ENCODE results near the gene SPATA3.

SPATA3 gene

DNA sequence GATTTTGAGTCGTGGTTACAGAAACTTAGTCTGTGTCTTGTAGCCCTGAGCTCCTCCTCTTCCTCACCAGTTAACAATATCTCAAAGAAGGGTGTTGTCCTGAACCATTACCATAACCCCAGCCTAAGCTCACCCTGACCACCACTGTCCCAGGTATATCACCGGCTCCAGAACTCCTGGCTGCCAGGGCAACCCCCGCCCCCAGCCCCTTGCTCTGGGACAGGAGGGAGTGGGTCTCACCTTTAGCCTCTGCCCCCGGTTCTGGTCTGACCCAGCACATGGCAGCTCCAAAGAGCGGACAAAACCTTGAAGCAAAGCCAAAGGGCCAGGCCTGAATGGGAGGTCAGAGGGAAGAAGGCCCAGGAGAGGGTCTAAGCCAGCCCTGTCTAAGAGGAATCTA, 55.2 kb downstream of the SPATA3 start:
- DNase-seq, result no peak

DNA sequence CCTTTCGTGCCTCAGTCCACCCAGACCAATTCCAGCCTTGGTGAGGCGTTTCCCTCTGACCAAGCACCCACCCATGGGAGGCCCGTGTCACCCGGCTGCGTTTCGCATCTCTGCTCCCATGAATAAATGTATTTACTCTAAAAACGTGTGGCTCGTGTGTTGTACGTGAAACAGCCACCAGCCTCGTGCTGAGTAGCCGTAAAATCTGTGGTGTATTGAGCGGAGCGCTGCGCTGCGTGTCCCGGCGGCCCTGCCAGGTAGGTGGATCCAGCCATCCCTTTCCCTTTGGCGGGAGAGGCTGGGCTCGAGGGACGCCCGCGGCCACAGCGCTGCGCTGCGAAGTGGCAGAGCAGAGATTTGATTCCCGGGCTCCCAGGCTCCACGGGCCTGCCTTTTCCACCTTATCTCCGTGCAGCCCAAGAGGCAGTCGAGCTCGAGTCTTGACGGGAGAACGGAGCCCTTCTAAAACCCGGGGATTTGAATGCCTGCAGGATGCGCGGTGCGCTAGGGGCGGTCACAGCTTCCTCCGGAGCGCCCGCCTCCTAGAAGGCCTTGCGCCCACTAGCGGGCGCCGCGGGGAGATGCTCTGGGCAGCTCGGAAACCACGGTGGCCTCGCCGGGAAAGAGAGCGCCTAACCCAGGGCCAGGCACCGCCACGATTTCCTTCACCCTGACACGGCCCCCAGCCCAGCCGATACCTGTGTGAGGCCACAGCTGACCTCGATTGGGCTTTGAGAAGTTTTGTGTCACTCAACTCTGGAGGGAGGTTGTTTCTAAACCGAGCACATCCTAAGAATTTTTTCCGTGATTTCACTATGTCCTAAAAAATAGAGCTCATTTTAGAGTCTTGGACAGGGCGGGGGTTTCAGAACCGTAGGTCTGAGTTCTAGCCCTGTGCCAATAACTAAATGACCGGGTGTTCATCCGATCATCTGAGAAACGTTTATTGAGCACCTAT, 56.9 kb downstream of the SPATA3 start:
- peak; percentile 70 for DNase-seq

DNA sequence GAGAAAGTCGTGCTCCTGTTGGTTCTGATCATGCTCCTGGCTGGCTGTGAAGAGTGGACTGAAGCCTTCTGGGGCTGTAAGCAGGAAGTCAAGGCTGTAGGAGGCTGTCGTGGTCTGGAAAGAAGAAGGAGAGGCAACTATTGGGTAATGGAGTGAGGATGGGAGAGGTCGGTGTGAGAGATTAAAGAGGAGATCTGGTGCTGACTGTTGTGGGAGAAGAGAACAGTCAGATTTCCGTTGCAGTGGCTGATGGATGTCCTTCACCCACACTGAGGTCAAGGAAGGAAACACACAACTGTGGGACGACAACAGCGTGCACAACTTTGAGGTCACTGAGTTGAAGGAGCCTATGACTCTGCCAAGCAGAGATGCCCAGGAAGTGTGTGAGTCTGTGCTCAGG, 57.9 kb downstream of the SPATA3 start:
- DNase-seq, result no peak

DNA sequence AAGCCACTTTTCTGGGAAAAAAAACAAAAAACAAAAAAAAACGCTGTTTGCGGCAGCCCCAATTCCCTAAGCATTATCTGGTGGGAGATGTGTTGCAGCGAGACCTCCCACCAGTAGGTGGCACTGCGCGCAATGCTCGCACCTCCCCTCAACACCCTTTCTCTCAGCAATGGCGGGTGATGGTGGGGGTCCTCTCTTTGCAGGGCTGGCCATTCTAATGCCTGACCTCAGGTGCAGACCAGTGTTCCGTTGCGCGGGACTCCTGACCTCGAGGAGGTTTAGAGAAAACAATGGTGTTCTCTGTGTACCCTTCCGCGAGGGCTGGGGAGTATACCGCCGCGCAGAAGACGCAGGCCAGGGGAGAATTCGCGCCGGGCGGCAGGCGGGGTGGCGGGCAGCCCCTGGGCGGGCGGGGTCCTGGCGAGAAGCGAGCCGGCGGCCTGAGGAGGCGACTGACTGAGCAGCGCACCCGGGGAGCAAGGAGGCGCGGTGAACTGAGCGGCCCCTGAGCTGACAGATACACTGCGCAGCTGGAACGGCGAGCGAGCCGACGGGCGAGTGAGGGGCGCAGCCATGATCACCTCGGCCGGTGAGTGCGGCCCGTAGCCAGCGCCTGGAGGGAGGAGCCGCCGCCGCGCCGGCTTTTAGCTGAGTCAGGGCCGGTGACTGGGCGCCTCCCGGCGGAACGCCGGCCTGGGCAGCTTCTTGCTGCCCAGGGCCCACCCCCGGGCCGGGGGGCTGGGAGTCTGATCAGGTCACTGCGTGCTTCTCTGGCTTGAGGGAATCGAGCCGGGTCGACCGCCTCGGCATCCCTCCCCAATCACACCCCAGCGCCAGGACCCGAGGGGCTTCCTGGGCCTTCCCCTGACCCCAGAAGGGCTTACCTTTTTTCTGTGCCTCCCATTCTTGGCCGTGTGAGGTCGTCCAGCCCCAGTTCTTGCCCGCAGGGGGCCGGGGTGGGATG, 60.8 kb downstream of the SPATA3 start, which contains the start of gene PSMD1:
Gene PSMD1, plus strand, starts transcription at position 415 of the 964 bp plus-strand sequence. Its CDS starts 159 bp downstream, at position 574.
- peak; percentile 87 for DNase-seq

DNA sequence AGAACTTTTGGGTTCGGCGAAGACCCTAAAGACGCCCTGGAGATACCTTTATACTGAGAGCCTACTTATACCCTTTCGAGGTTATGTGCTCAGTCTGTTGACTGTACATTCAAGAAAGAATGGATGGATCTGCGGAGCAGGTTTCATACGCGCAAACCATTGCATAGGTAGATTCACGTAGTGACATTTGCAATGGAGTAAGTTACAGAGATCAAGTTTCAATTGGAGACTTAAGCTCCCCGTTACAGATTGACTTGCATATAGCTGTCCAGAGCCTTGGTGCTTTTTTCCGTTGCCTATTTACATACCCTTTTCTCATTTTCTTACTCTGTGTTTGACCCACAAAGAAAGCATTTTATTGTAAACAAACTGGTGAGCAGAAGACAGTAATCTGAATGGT, 61.7 kb downstream of the SPATA3 start:
- no peak for DNase-seq

Data from activated CD4-positive, alpha-beta T cell treated with anti-CD3 and anti-CD28 coated beads for 1 hour (primary cell).